ENCODE data around the gene SPATA31D1. TPM values are rescaled to one million over a fixed set of nuclear protein-coding genes. Genes with fewer than 3 reads are reported as not detected.

Gene SPATA31D1
- total RNA-seq, 1 donor from 2014 or later = not detected

- peak in 1 of 2 donors; percentile 78 for DNase-seq (ENCODE audit: low read depth in 2 of 2)
Measured at GRCh38 chr9:82021198-82021597, 32.6 kb downstream of the SPATA31D1 start.

- DNase-seq (ENCODE audit: low read depth in 2 of 2) = no peak
Measured at GRCh38 chr9:82022121-82022520, 33.5 kb downstream of the SPATA31D1 start.

- DNase-seq (ENCODE audit: low read depth in 2 of 2) = no peak
Measured at GRCh38 chr9:82024908-82025307, 36.3 kb downstream of the SPATA31D1 start.

DNA sequence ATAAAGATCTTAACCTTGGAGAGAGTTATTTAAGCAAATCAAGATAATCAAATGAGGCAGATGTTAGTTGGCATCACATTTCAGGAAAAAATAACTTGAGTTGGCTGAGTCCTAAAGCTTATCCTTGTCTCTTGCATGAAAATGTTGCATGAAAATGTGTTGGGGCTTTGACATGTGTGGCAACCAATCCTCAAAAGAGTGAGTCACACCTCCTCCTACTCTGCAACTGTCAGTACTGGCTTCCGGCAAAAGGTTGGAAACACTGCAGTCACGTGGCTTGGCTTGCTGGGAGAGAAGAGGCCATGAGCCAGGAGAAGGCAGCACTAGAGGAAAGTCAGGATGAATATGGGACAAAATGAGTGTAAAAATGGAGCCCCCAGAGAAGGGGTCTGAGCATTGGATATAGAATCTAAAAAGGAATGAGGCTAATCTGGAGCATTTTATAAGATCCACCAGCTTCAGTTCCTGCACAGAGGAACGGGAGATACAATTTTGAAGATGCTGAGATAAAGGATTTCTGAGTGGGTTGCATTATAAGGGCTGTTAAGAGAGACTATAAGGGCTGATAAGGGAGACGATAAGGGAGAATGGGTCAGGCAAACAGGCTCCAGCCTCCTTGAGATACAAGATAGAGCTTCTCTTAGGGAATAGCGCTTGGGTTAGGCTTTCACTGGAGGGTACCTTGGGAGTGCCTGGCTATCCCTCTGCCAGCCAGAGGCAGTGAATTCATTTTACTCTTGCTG is 43.1 kb downstream of the SPATA31D1 start:
- DNase-seq (ENCODE audit: low read depth in 2 of 2) = peak; percentile 31 to 41

DNA sequence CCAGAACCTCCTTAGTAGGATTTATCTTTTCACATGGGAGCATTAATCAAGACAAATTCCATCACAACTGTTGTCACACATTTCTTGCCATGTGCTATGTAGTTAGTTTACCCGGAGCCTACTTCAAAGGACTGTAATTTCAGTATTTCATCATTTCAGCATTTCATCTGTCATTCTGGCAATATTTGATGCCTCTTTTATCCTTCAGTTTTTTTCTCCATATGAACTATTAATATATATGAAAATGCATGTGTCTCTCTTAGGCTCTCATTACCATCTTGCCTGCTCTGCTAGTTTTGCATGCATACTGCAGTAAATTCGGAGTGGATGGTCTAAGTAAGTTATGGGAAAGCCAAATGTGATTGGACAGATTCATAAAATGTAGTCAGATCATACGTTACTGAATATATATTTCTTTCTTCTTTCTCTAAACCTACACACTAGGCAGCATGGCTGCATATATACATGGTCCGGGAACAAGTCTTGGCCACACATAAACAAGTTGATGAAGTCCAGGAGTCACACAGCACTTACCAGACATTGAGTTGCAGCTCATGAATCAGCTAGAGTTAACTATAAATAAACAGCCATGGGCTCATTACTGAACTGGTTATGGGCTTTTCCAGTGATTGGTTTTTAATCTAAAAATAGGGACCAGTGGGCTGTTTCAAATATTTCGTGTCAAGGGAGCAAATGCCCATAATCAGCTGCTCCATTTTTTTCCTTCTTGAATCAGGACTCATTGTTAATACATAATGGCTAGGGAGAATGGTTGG is 46.6 kb downstream of the SPATA31D1 start:
- DNase-seq (ENCODE audit: low read depth in 2 of 2) = no peak

GRCh38 chr9:82036086-82036485 is 47.5 kb downstream of the SPATA31D1 start:
- no peak for DNase-seq (ENCODE audit: low read depth in 2 of 2)

GRCh38 chr9:82037126-82037525 is 48.6 kb downstream of the SPATA31D1 start:
- DNase-seq (ENCODE audit: low read depth in 2 of 2) = no peak

GRCh38 chr9:82038897-82039296 is 50.3 kb downstream of the SPATA31D1 start:
- no peak for DNase-seq (ENCODE audit: low read depth in 2 of 2)

Other genes with a start within 250 kb of the SPATA31D1 start
- not detected in 2 replicates for gene SPATA31D4, start 60.3 kb upstream of the SPATA31D1 start, total RNA-seq
- gene SPATA31D3, start 45.3 kb upstream of the SPATA31D1 start, total RNA-seq = not detected in 2 replicates

All from dermis microvascular lymphatic vessel endothelial cell (primary cell).